ENCODE results near the gene TP53I11. TPM values are rescaled to one million over a fixed set of nuclear protein-coding genes. Genes with fewer than 3 reads are reported as not detected.
A peak's percentile ranks its signal among the peaks of the same experiment; 100 is the strongest.

Gene TP53I11
- total and polyA plus RNA-seq, 12 donors, result 22.8 to 89.4 (median 32.7) TPM

DNA sequence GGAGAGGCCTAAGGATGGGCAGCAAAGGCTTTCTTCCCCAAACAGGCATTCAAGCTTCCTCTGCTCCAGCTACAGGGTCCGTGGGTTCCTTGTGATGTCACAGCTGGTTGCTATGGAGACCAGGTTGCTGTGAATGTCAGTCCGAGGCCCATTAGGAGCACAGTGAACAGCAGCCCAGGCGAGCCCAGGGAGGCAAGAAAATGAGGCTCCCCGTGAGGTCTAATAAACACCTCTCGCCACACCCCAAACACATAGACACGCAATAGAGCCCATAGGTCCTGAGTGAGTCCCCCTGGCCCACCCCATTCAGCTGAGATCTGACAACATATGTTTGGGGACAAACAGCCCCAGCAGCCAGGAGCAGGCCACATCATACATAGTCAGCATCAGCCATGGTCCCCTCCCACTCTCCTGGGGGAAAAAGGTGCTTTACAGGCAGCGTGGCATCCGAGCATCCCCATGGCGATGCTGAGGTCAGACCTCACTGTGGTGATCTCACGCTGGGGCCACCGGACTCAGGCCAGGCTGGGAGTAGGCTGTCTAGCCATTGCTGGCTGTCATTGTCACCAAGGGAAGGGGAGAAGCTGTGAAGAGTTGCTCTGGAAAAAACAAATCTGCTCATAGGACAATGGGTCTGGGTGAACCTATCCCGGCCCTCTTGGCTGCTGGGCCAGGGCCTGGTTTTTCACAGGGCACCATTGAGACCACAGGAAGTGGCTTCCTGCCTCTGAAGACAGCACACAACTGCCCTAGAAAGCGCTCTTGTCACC, 23.1 kb upstream of the TP53I11 start:
- intact Hi-C loops (cut with DNase I), result no loop called here
- peaks cover 0 to 29% (median 23%) of the 10 kb centered on the region in 9 donors for H3K4me1 ChIP-seq
- no peak for ATAC-seq
- 90 to 93% methylated on average over 13 of the region's 13 CpGs for WGBS, 2 donors
- DNase-seq, result no peak
- peaks cover 0 to 3% (median 0%) of the 10 kb centered on the region in 7 donors for H3K27me3 ChIP-seq
- H3K9me3 ChIP-seq, result no peaks in the 10 kb centered on the region
- H3K36me3 ChIP-seq, result no peaks in the 10 kb centered on the region
- no peak overlapping the region for H3K27ac ChIP-seq
- H3K4me3 ChIP-seq, result no peak overlapping the region
- no peak for TF ChIP-seq CTCF (IDR thresholded peaks at IDR 0.05)

DNA sequence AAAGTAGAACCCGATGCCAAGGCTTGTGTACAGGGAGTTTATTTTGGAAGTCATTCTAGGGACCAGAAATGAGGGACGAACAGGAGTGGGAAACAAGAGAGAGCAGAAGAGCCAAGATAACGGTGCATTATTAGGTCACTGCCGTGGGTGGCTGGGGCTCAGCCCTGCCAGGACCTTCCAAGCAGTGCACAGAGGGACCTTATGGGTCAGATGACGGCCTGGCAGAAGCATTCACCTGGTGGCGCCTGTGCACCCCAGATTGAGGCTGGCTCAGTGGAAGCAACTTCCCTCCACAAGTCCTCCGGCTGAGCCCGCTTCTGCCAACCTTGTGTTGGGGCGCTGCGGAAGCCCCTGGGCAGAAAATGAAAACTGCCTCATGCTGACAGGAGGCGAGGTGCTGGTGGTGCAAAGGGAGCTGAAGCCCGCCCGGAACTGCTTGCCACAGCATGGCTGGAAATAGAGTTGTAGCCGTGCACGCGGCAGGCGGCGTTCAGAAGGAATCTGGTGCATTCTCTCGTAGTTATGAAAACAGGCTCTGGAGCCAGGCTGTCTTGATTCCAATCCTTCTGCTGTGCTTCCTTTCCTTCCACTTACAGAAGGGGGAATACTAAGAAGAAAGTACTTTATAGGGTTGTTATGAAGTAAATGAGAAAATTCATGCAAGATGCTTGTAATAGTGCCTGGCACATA, 22.2 kb upstream of the TP53I11 start:
- intact Hi-C loops (cut with DNase I), result no loop called here
- H3K36me3 ChIP-seq, result no peaks in the 10 kb centered on the region
- 74 to 80% methylated on average over 19 of the region's 19 CpGs for WGBS, 2 donors

GRCh38 chr11:44971185-44971584, 20.5 kb upstream of the TP53I11 start:
- intact Hi-C loops (cut with DNase I), result no loop called here
- Histone ChIP-seq H3K4me3 (no peak overlapping the region), H3K27me3 (no peaks in the 10 kb centered on the region), H3K27ac (no peak overlapping the region), H3K4me1 (peaks cover 0 to 11% (median 4%) of the 10 kb centered on the region in 9 donors), H3K9me3 (no peaks in the 10 kb centered on the region), H3K36me3 (no peaks in the 10 kb centered on the region)
- ATAC-seq, result no peak
- 57 to 66% methylated on average over 10 of the region's 10 CpGs for WGBS, 2 donors
- no peak for TF ChIP-seq CTCF (IDR thresholded peaks at IDR 0.05)
- DNase-seq, result no peak

More for the DNA sequence above, 22.2 kb upstream of the TP53I11 start:
- Histone ChIP-seq H3K9me3 (no peaks in the 10 kb centered on the region), H3K4me3 (no peak overlapping the region), H3K27ac (no peak overlapping the region), H3K27me3 (peaks cover 0 to 3% (median 0%) of the 10 kb centered on the region in 7 donors), H3K4me1 (peaks cover 0 to 20% (median 14%) of the 10 kb centered on the region in 9 donors)
- ATAC-seq, result peak in 2 of 8 donors; percentile 20 to 30
- no peak for DNase-seq
- TF ChIP-seq CTCF (IDR thresholded peaks at IDR 0.05), result no peak

GRCh38 chr11:44970293-44970692, 19.6 kb upstream of the TP53I11 start:
- ATAC-seq (no peak), DNase-seq (no peak)
- 89 to 93% methylated on average over 6 of the region's 6 CpGs for WGBS, 2 donors
- Histone ChIP-seq H3K27me3 (no peaks in the 10 kb centered on the region), H3K9me3 (no peaks in the 10 kb centered on the region), H3K4me3 (no peak overlapping the region), H3K36me3 (no peaks in the 10 kb centered on the region), H3K4me1 (peaks cover 0 to 11% (median 4%) of the 10 kb centered on the region in 9 donors), H3K27ac (peak overlapping the region in 1 of 10 donors; percentile 26)
- TF ChIP-seq CTCF (IDR thresholded peaks at IDR 0.05), result no peak
- intact Hi-C loops (cut with DNase I), result no loop called here
